Body of pancreas (tissue), 4 donors: Measurements from ENCODE around the gene GIT2.

Source experiments
- CTCF ChIP-seq, 7 experiments: fragments of 450-650 bp in 4 of 7; fragments of 200-600 bp in 3 of 7; sonication (generic) in 3 of 7; IDR thresholded peaks; one replicate each; pipeline ENCODE4 v1.5.1; 2016 to 2019; ENCODE audit warnings: antibody characterized with exemption in 7 of 7
- POLR2A ChIP-seq, 3 donors: fragments of 450-650 bp; IDR thresholded peaks; one replicate each; pipeline ENCODE4 v1.6.1; 2016; ENCODE audit warnings: antibody characterized with exemption in 3 of 3, mild to moderate bottlenecking in 2 of 3

- TF ChIP-seq CTCF (IDR thresholded peaks at IDR 0.05) (no peak), POLR2A (IDR thresholded peaks at IDR 0.05) (no peak)
These were observed 5.4 kb upstream of the GIT2 start for GRCh38 chr12:110001596-110001995.
